Osteoblast (primary cell): Measurements from ENCODE around the gene SRCAP. TPM values are rescaled to one million over a fixed set of nuclear protein-coding genes. Genes with fewer than 3 reads are reported as not detected.

ENCODE experiments used
- DNase-seq: peaks from one replicate; pipeline ENCODE4 v3.0.0; 2011; ENCODE audit warnings: low spot score, mixed read lengths; ENCODE audit not compliant: insufficient read length; ENCODE audit errors: missing footprints
- H2AFZ ChIP-seq: 2 replicates; pipeline ENCODE4 v1.6.0; 2011; ENCODE audit warnings: mild to moderate bottlenecking, low read length
- H3K27ac ChIP-seq: 2 replicates; pipeline ENCODE4 v1.5.1; 2011; ENCODE audit warnings: mild to moderate bottlenecking, low read depth, low read length, moderate library complexity
- H3K27me3 ChIP-seq: 2 replicates; pipeline ENCODE4 v1.6.0; 2012; ENCODE audit warnings: mild to moderate bottlenecking, control low read depth, inconsistent platforms, low read length, moderate library complexity; ENCODE audit not compliant: insufficient read depth
- H3K36me3 ChIP-seq: 2 replicates; pipeline ENCODE4 v1.5.1; 2011; ENCODE audit warnings: mild to moderate bottlenecking, low read length, control low read depth, moderate library complexity; ENCODE audit not compliant: insufficient read depth
- H3K4me1 ChIP-seq: 2 replicates; pipeline ENCODE4 v1.5.1; 2011; ENCODE audit warnings: mild to moderate bottlenecking, low read length, control low read depth, moderate library complexity; ENCODE audit not compliant: insufficient read depth
- H3K4me2 ChIP-seq: 2 replicates; pipeline ENCODE4 v1.6.0; 2011; ENCODE audit warnings: mild to moderate bottlenecking, low read length; ENCODE audit not compliant: insufficient read depth
- H3K4me3 ChIP-seq: fragments of 200-600 bp; sonication (generic); 3 replicates; pipeline ENCODE4 v1.5.1; 2012; ENCODE audit warnings: mild to moderate bottlenecking, low read length, inconsistent platforms; ENCODE audit not compliant: insufficient read depth
- H3K79me2 ChIP-seq: 2 replicates; pipeline ENCODE4 v1.6.0; 2012; ENCODE audit warnings: mild to moderate bottlenecking, low read length, control low read depth, inconsistent platforms; ENCODE audit not compliant: insufficient read depth
- H3K9me3 ChIP-seq: 2 replicates; pipeline ENCODE4 v1.5.1; 2011; ENCODE audit warnings: low read depth, low read length, control low read depth
- H4K20me1 ChIP-seq: 2 replicates; pipeline ENCODE4 v1.6.0; 2012; ENCODE audit warnings: mild to moderate bottlenecking, low read length, control low read depth; ENCODE audit not compliant: insufficient read depth
- CTCF ChIP-seq: IDR thresholded peaks from 2 replicates; pipeline ENCODE4 v1.5.1; 2011; ENCODE audit warnings: mild to moderate bottlenecking, low read depth, low read length, moderate library complexity; ENCODE audit errors: extremely low read depth
- total RNA-seq: library from RNA; depleted of rRNA; stranded (reverse); fragments of >200 nt; gene quantifications from 2 replicates; pipeline ENCODE4 v1.2.3, GENCODE V29; 2012

SRCAP gene
- total RNA-seq, 1 donor = 16.3 TPM

- Histone ChIP-seq H3K4me2 (peak overlapping the region; percentile 75), H2AFZ (peak overlapping the region; percentile 56), H3K9me3 (no peaks in the 10 kb centered on the region), H3K27me3 (no peaks in the 10 kb centered on the region), H3K27ac (peak overlapping the region; percentile 99), H3K36me3 (peaks cover 53% of the 10 kb centered on the region), H3K4me3 (peak overlapping the region; percentile 80), H3K79me2 (peaks cover 44% of the 10 kb centered on the region), H4K20me1 (peaks cover 34% of the 10 kb centered on the region), H3K4me1 (peaks cover 24% of the 10 kb centered on the region)
- no peak for TF ChIP-seq CTCF
- peak; percentile 97 for DNase-seq
Measured at GRCh38 chr16:30658731-30659506, 40.1 kb upstream of the SRCAP start.

GRCh38 chr16:30659507-30660423, 39.2 kb upstream of the SRCAP start:
- Histone ChIP-seq H3K4me1 (peaks cover 24% of the 10 kb centered on the region), H2AFZ (peak overlapping the region; percentile 74), H3K79me2 (peaks cover 51% of the 10 kb centered on the region), H3K27ac (peak overlapping the region; percentile 99), H3K36me3 (peaks cover 54% of the 10 kb centered on the region), H3K4me2 (peak overlapping the region; percentile 98), H3K9me3 (no peaks in the 10 kb centered on the region), H3K4me3 (peak overlapping the region; percentile 80), H3K27me3 (no peaks in the 10 kb centered on the region), H4K20me1 (peaks cover 38% of the 10 kb centered on the region)
- TF ChIP-seq CTCF = no peak
- peak; percentile 92 for DNase-seq

GRCh38 chr16:30660424-30661261, 38.3 kb upstream of the SRCAP start:
- no peak for TF ChIP-seq CTCF
- peaks cover 54% of the 10 kb centered on the region for H3K36me3 ChIP-seq
- H3K4me3 ChIP-seq = peak overlapping the region; percentile 80
- H4K20me1 ChIP-seq = peaks cover 46% of the 10 kb centered on the region
- H3K27me3 ChIP-seq = no peaks in the 10 kb centered on the region
- peaks cover 24% of the 10 kb centered on the region for H3K4me1 ChIP-seq
- peak; percentile 91 for DNase-seq
- H3K4me2 ChIP-seq = peak overlapping the region; percentile 98
- peak overlapping the region; percentile 80 for H3K27ac ChIP-seq
- peaks cover 60% of the 10 kb centered on the region for H3K79me2 ChIP-seq
- H3K9me3 ChIP-seq = no peaks in the 10 kb centered on the region
- H2AFZ ChIP-seq = no peak overlapping the region
